GM18951 (cell line): ENCODE data around the gene NRAP.

Source experiments
- POLR2A ChIP-seq: IDR thresholded peaks from 4 replicates; pipeline ENCODE4 v1.6.1; 2011; ENCODE audit warnings: mild to moderate bottlenecking; ENCODE audit not compliant: insufficient read length, insufficient read depth; ENCODE audit errors: extremely low read depth
- in situ Hi-C: fragments of 300-500 bp; cut with MboI; formaldehyde crosslinking; loops from one replicate; pipeline ENCODE4 v1.12.0; 2022; ENCODE audit warnings: low sequenced_read_pairs, mixed read lengths, inconsistent platforms; ENCODE audit not compliant: unreplicated experiment

The NRAP gene

DNA sequence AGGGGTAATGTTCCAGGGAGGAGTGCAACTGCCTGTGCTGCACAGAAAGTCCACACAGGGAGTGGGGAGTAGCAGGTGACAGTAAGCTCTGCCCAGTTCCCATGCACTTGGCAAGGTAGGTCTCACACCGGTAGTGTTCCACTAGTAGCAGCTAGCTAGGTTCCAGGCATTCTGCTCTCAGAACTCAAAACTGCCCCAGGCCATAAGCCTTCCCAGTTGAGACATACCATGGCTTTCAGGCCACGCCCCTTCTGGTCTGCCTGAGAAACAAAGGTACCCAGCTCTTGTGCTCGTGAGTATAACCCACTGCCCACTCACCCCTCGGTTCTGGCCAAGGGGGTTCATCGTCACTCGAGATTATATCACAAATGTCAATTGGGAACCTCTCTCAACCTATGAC is 28.4 kb upstream of the NRAP start:
- TF ChIP-seq POLR2A: no peak
- in situ Hi-C loops: no loop called here

DNA sequence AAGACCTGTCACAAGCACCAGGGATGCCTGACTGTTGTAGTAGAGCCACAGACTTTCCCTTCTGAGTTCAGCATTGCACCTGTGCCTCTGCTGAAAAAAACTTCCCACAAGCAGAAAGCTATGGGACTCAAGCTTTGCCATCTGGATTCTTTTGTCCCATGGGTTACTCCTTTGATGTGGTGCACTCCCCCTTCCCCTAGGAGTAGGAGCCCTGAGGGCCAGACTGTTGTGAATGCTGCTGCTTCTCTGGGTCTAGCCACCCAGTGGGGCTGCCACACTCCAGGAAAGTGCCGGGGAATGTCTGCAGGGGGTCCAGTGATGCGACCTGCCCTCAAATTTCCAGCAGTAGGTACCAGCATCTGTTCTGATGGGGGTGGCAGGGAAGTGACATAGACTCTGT is 27.5 kb upstream of the NRAP start:
- in situ Hi-C loops: no loop called here
- no peak for TF ChIP-seq POLR2A

DNA sequence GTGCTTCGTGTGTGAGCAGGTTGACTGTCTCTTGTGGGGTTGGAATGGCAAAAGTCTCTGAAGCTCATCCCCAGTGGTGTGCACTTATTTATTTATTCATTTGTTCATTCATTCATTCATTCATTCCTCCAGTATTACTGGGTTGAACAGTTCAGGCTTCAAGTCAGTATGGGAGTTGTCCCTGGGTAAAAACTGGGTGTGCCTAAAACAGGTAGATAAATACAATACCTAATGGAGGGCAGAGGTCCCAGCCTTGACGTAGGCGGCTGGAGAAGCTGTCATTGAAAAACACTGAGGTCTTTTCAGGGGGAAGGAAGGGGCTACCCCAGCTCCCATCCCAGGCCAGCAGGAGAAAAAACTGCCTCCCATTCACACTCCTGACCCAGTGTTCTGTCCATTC is 26.9 kb upstream of the NRAP start:
- in situ Hi-C loops: no loop called here

DNA sequence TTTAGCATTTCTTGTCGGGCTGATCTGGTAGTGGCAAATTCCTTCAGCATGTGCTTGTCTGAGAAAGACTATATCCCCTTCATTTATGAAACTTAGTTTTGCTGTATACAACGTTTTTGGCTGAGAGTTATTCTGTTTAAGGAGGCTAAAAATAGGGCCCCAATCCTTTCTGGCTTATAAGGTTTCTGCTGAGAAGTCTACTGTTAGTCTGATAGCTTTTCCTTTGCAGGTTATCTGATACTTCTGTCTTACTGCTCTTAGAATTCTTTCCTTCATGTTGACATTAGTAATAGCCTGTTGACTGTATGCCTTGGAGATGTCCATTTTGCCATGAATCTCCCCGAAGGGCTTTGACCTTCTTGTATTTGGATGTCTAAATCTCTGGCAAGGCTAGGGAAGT is 25.7 kb upstream of the NRAP start:
- in situ Hi-C loops: no loop called here
- no peak for TF ChIP-seq POLR2A

More for the DNA sequence above, 26.9 kb upstream of the NRAP start:
- no peak for TF ChIP-seq POLR2A

DNA sequence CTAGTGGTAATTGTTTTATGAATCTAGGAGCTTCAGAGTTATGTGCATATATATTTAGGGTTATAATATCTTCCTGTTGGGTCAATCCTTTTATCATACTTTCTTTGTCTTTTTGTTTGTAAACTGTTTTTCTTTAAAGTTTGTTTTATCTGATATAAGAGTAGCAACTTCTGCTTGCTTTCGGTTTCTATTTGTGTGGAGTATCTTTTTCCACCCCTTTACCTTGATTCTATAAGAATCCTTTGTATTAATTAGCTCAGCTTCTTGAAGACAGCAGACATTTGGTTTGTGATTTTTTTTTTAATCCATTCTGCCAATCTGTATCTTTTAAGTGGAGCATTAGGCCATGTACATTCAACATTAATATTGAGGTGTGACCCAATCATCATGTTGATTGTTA is 25.2 kb upstream of the NRAP start:
- TF ChIP-seq POLR2A: no peak
- in situ Hi-C loops: no loop called here

DNA sequence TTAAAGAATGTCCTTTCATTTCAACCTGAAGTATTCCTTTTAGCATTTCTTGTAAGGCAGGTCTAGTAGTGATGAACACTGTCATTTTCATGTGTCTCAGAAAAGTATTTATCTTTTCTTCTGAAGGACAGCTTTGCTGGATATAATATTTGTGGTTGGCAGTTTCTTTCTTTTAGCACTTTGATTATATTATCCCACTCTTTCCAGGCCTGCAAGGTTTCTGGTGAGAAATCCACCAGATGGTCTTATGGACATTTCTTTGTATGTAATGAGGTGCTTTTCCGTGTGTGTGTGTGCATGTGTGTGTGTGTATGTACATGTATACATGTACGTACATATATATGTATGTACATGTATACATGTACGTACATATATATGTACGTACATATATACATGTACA is 23.2 kb upstream of the NRAP start:
- in situ Hi-C loops: no loop called here
- TF ChIP-seq POLR2A: no peak

DNA sequence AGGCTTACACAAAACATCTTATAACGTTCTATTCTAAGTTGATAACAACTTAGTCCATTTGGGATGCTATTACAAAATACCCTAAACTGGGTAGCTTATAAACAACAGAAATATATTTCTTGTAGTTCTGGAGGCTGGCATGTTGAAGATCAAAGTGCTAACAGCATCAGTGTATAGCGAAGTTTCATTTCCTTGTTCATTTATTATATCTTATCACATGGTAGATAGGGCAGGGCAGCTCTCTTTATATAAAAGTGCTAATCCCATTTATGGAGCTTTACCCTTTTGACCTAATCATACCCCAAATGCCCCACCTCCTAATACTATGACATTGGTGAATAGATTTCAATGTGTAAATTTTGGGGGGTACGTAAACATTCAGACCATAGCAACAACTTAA is 22.2 kb upstream of the NRAP start:
- no peak for TF ChIP-seq POLR2A
- in situ Hi-C loops: no loop called here

DNA sequence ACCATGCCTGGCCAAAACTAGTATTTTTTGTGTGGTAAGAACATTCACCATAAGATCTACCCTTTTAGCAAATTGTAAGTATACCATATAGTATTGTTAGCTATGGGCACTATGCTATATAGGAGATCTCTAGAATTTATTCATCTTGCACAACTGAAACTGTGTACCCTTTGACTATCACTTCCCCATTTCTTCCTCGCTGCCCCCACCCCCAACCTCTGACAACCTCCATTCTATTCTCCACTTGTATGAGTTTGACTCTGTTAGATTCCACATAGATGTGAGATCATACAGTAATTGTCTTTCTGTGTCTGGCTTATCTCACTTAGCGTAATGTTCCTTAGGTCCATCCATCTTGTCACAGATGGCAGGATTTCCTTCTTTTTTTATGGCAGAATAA is 19.5 kb upstream of the NRAP start:
- TF ChIP-seq POLR2A: no peak
- in situ Hi-C loops: no loop called here

DNA sequence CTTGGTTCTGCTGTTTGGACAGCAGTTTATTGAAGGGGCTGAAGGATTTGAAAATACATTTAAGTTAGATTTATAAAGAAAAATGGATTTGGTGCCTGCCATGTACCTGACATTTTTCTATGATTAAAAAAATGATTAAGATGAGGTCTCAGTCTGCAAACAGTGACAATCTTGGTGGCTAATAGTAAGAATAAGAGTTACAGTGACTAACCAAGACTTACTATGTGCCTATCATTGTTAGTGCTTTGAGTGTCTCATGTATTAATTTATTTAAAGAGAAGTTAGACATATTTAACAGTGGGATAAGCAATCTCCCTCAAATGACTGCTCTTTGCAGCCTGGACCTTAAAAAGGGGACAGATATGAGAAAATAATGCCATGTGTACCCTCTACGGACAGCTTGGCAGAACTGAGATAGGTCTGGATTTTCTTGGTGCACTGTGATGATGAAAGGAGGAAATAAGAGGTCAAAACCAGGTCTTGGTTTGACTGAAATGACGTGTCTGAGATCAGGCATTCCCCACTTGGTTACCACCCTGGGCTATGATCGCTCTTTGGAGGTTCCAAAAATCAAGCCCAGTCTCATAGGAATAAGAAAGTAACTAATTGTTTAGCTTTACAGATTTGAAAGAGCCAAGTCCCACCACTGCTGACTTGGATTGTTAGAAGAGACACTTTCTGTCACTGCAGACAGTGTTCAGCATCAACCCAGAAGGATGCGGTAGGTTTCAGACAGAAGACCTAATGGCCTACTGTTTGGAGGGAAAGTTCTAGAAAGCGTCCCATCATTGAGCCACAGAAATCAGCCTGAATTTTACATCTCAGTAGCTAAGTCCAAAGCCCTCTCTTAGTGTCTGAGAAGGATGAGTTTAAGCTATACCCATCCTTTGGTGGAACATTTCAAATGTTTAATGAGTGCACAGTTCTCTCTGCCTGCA is 18.0 kb upstream of the NRAP start:
- in situ Hi-C loops: no loop called here
- no peak for TF ChIP-seq POLR2A

DNA sequence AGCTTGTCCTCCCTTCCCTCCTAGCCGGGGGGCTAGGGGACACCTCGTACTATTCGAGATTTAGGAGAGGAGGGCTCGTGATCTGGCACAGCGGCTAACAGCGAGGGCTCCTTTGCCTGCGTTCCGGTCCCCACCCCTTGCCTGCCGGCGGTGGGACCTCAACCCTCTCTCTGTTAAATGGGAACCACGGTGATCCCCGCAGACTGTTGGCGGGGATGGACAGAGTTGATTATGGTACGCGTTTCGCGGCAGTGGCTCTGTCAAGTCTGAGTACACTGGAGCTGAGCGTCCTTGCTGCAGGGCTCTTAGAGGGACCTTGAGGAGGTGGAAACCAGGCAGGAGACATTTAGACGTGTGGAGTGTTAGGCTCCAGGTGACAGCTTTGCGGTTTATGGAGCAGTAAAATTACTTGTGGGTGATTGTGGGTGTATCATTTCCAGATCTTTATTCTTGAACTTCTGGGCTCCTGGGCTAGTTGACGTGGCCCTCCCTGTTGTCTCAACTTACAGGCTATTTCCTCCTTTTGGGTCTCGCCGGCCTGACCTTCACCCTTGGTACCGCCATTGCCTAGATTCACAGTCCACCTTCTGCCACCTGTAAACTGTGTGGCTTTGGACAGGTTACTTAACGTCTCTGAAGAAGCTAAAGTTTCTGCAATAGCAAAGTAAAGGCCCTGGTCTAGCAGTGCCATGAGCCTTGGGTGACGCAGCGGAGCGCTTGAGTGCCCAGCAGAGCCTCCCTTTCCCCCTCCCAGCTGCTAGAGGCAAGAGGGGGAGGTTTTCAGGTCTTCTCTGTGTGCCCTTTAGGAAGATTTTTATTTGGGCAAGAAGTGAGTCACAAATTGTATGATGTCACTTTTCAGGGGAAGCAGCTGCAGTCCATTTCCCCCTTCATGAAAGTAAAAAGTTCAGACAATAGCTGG is 16.6 kb upstream of the NRAP start:
- TF ChIP-seq POLR2A: peak; percentile 38
- in situ Hi-C loops: no loop called here

DNA sequence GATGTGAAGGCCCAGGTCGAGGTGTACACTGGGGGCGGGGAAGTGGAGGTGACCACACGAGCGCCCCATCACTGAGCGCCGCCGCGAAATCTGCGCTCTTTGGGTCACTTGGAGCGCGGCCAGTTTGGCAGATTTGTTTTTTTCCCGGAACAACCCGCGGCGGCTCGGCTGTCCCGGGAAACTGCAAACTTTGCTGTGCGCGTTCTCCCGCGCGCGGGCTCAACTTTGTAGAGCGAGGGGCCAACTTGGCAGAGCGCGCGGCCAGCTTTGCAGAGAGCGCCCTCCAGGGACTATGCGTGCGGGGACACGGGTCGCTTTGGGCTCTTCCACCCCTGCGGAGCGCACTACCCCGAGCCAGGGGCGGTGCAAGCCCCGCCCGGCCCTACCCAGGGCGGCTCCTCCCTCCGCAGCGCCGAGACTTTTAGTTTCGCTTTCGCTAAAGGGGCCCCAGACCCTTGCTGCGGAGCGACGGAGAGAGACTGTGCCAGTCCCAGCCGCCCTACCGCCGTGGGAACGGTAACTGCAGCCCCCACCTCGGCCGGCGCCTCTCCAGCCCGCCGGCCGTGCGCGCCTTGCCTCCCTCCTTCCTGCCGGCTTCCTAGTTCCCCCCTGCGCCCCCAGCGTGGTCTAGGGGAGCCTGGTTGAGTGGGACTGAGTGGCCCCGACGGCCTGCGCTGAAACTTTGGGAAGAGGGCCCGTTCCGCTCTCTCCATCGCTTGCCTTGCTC is 15.8 kb upstream of the NRAP start, which contains the start of gene CASP7:
TSS of gene CASP7 (plus strand) at position 450 of the 727 bp plus-strand sequence. CDS start 17,582 bp downstream, outside the sequence.
- in situ Hi-C loops: no loop called here
- TF ChIP-seq POLR2A: peak; percentile 73

DNA sequence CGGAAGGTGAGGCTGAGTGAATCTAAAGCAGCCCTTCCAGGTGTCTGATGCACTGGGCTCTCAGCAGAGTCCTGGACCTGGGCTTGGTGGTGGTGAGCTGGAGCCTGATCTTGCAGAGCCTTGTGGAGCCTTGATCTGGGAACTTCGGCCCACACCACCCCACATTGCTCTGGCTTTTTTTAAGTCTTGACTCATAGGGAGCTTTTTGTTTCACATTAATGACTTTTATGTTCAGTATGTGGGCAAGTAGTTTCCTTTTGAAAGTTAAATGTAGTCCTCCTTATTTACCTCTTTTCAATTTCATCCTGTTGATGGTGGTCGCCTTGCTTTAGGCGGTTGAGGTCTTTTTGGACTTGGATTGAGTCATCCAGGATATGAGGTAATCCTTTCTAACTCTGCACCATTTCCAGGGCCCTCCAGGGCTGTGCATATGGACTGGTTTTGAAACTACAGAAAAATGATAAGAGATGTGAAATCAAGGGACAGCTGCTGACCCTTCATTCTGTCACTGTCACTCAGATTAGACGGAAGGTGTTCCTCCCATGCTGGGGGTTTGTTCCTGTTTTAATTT is 2.9 kb upstream of the NRAP start:
- in situ Hi-C loops: no loop called here
- no peak for TF ChIP-seq POLR2A

DNA sequence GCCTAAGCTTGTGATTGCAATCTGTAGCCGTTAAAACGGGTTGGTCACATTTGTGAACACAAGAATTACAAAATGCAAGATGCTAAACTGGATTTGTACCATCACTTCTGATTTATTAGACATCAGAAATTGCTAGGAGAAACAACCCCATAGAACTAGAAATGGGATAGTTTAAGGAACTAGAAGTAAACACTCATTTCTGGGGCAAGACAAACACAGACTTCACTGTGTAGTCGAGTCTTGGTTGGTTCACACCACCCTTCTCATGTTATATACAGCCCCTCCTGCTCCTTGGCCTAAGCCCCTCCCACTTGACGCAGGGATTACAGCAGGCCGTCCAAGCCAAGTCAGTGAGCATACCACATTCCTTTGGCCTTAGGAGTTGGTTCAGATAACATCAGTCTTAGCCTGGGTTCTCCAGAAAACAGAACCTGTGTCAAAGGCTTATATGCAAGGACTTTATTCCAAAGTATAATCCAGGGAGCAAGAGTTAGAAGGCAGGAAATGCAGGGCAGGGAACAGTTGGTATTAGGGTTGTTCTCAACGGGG is 2.0 kb upstream of the NRAP start:
- TF ChIP-seq POLR2A: no peak
- in situ Hi-C loops: no loop called here

DNA sequence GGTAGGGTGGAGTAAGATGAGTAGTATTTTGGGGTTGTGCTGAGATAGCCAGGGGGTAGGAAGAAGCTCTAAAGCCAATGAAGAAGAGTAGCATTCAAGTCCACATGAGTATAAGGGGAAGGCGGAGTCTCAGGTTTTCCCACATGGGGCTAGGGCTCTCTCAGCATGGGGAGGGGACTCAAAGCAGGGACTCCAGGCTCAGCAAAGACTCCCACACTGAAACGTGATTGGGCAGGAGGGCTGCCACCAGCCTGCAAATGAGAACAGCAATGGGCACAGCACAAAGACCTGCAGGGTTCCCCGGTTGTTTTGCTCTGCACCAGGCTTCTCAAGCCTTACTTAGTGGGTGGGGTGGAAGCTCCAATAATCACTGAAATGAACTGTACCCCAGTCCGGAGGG is 1.5 kb upstream of the NRAP start:
- in situ Hi-C loops: no loop called here

More for the DNA sequence above, 1.5 kb upstream of the NRAP start:
- TF ChIP-seq POLR2A: no peak
